ENCODE results near the gene HOXA10.

DNA sequence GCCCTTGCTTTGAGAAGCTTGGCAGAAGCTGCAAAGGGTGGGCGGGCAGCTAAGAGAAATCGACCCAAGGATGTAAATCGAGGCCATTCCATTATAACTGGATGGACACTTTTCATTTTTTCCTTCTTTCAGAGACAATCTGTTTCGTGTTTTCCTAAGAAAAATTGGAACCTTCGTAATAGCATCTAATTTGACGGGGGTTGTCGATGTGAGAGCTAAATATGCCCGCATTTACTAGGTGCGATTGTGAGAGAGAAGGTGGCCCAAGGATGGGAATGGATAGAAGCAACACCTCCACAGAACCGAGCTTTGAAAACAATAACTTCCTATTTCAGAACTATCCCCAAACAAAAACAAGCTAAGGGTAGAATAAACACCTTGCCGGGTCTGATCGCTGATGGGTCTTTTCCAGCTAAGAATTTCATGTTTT, 42.7 kb downstream of the HOXA10 start:
- TF ChIP-seq CTCF (IDR thresholded peaks at IDR 0.05; ENCODE audit: low read depth, low read length) (no peak), EZH2phosphoT487 (IDR thresholded peaks at IDR 0.05; ENCODE audit: low read depth) (no peak)
